Neural crest cell (in vitro differentiated cells): Measurements from ENCODE around the gene TAL2. TPM values are rescaled to one million over a fixed set of nuclear protein-coding genes. Genes with fewer than 3 reads are reported as not detected.

ENCODE experiments used
- DNase-seq: peaks from one replicate; pipeline ENCODE4 v3.0.0; 2021; ENCODE audit warnings: low read depth, mixed read lengths, low spot score
- H3K27ac Mint-ChIP-seq: one replicate; pipeline ENCODE4 v1.8.0; 2021; ENCODE audit warnings: mild to moderate bottlenecking, mixed read lengths; ENCODE audit not compliant: unreplicated experiment
- H3K27me3 Mint-ChIP-seq: 2 replicates; pipeline ENCODE4 v1.8.0; 2021; ENCODE audit warnings: low read depth, mild to moderate bottlenecking, mixed read lengths
- H3K36me3 Mint-ChIP-seq: 2 replicates; pipeline ENCODE4 v1.8.0; 2021; ENCODE audit warnings: low read depth, mild to moderate bottlenecking, mixed read lengths
- H3K4me1 Mint-ChIP-seq: 2 replicates; pipeline ENCODE4 v1.8.0; 2021; ENCODE audit warnings: mixed read lengths
- H3K4me3 Mint-ChIP-seq: one replicate; pipeline ENCODE4 v1.8.0; 2021; ENCODE audit warnings: mild to moderate bottlenecking, mixed read lengths
- H3K9me3 Mint-ChIP-seq: 2 replicates; pipeline ENCODE4 v1.8.0; 2021; ENCODE audit warnings: mixed read lengths
- CTCF ChIP-seq: fragments of 200-600 bp; sonication (generic); conservative IDR thresholded peaks from 2 replicates; pipeline ENCODE4 v1.5.0; 2021; ENCODE audit warnings: antibody characterized with exemption, mild to moderate bottlenecking
- long read RNA-seq: library from polyadenylated mRNA; unstranded; transcript quantifications from one replicate; pipeline ENCODE4 v2.0.0, GENCODE V29; 2020
- total RNA-seq: library from RNA; stranded (reverse); gene quantifications from 2 replicates; pipeline ENCODE4 v1.2.1, GENCODE V29; 2021

TAL2 gene
- total RNA-seq = 7.4 and 8.4 TPM in 2 replicates
- long read RNA-seq = 0 reads

GRCh38 chr9:105662184-105663104, at the start of gene TAL2:
Gene TAL2 (plus strand): TSS chr9:105662457. CDS start chr9:105662497, 40 bp downstream.
- peaks cover 2% of the 10 kb centered on the region for H3K27me3 Mint-ChIP-seq
- peaks cover 5% of the 10 kb centered on the region for H3K36me3 Mint-ChIP-seq
- H3K27ac Mint-ChIP-seq = no peak within 1 kb of the TSS
- H3K4me1 Mint-ChIP-seq = peaks cover 30% of the 10 kb centered on the region
- peak within 1 kb of the TSS; percentile 21 for H3K4me3 Mint-ChIP-seq
- no peaks in the 10 kb centered on the region for H3K9me3 Mint-ChIP-seq
- no peak for DNase-seq
- TF ChIP-seq CTCF = no peak

- DNase-seq = no peak
- Mint-ChIP-seq H3K27me3 (no peaks in the 10 kb centered on the region), H3K4me1 (no peaks in the 10 kb centered on the region), H3K27ac (no peak overlapping the region), H3K36me3 (no peaks in the 10 kb centered on the region), H3K4me3 (no peak overlapping the region), H3K9me3 (no peaks in the 10 kb centered on the region)
- TF ChIP-seq CTCF = no peak
Measured at GRCh38 chr9:105621001-105621400, 41.3 kb upstream of the TAL2 start.

GRCh38 chr9:105625088-105625487, 37.2 kb upstream of the TAL2 start:
- Mint-ChIP-seq H3K4me3 (no peak overlapping the region), H3K27me3 (no peaks in the 10 kb centered on the region), H3K27ac (no peak overlapping the region), H3K36me3 (peaks cover 10% of the 10 kb centered on the region), H3K9me3 (no peaks in the 10 kb centered on the region), H3K4me1 (no peaks in the 10 kb centered on the region)
- no peak for TF ChIP-seq CTCF
- no peak for DNase-seq

GRCh38 chr9:105632807-105633206, 29.4 kb upstream of the TAL2 start:
- H3K4me1 Mint-ChIP-seq = no peaks in the 10 kb centered on the region
- no peaks in the 10 kb centered on the region for H3K9me3 Mint-ChIP-seq
- no peak for TF ChIP-seq CTCF
- H3K4me3 Mint-ChIP-seq = no peak overlapping the region
- DNase-seq = no peak
- H3K27me3 Mint-ChIP-seq = no peaks in the 10 kb centered on the region
- peaks cover 18% of the 10 kb centered on the region for H3K36me3 Mint-ChIP-seq
- H3K27ac Mint-ChIP-seq = no peak overlapping the region

GRCh38 chr9:105633411-105633810, 28.8 kb upstream of the TAL2 start:
- DNase-seq = no peak
- peaks cover 18% of the 10 kb centered on the region for H3K36me3 Mint-ChIP-seq
- H3K27me3 Mint-ChIP-seq = no peaks in the 10 kb centered on the region
- no peaks in the 10 kb centered on the region for H3K4me1 Mint-ChIP-seq
- no peak overlapping the region for H3K4me3 Mint-ChIP-seq
- no peaks in the 10 kb centered on the region for H3K9me3 Mint-ChIP-seq
- no peak for TF ChIP-seq CTCF
- H3K27ac Mint-ChIP-seq = no peak overlapping the region
